ENCODE results near the gene ENOSF1. TPM values are rescaled to one million over a fixed set of nuclear protein-coding genes. Genes with fewer than 3 reads are reported as not detected.

Gene ENOSF1
- total RNA-seq, 2 experiments from 2014 or later = 37.8 to 40.1 TPM

- no peaks in the 10 kb centered on the region for H3K27me3 Mint-ChIP-seq
- ATAC-seq (ENCODE audit: poor library complexity) (no peak), DNase-seq (no peak)
- no peak overlapping the region for H3K27ac Mint-ChIP-seq
- Histone ChIP-seq H3K4me1 (ENCODE audit: insufficient read depth, low read length) (no peaks in the 10 kb centered on the region), H3K9me3 (ENCODE audit: control insufficient read depth in 1 of 2, insufficient read depth in 1 of 2, low read length in 2 of 2) (no peaks in the 10 kb centered on the region), H3K27ac (ENCODE audit: low read depth in 1 of 2, low read length in 2 of 2) (no peak overlapping the region), H3K4me3 (ENCODE audit: low read length) (no peak overlapping the region), H3K36me3 (ENCODE audit: insufficient read depth, low read length) (peaks cover 67% of the 10 kb centered on the region), H3K27me3 (ENCODE audit: control insufficient read depth in 1 of 2, insufficient read depth in 2 of 2, low read length in 2 of 2) (no peaks in the 10 kb centered on the region)
- intact Hi-C loops (cut with DNase I, micrococcal nuclease) = no loop called here
- ChIA-PET CTCF (no interaction called here), POLR2A (no interaction called here)
- H3K36me3 Mint-ChIP-seq (ENCODE audit: low read depth) = peaks cover 81% of the 10 kb centered on the region
- no peak for TF ChIP-seq CTCF (IDR thresholded peaks at IDR 0.05)
- no peak overlapping the region for H3K4me3 Mint-ChIP-seq
- H3K4me1 Mint-ChIP-seq (ENCODE audit: low read depth) = no peaks in the 10 kb centered on the region
- H3K9me3 Mint-ChIP-seq = no peaks in the 10 kb centered on the region
Observed at GRCh38 chr18:675307-675706, 37.1 kb downstream of the ENOSF1 start.

- DNase-seq (no peak), ATAC-seq (ENCODE audit: poor library complexity) (no peak)
- ChIA-PET CTCF (no interaction called here), POLR2A (interaction anchor here (1.2 kb wide), 1 partner anchor 42 kb away, joined by 4 read pairs; no protein-coding TSS in a partner anchor)
- Histone ChIP-seq H3K4me3 (ENCODE audit: low read length) (no peak overlapping the region), H3K27me3 (ENCODE audit: control insufficient read depth in 1 of 2, insufficient read depth in 2 of 2, low read length in 2 of 2) (no peaks in the 10 kb centered on the region), H3K4me1 (ENCODE audit: insufficient read depth, low read length) (no peaks in the 10 kb centered on the region), H3K36me3 (ENCODE audit: insufficient read depth, low read length) (peaks cover 60% of the 10 kb centered on the region), H3K9me3 (ENCODE audit: control insufficient read depth in 1 of 2, insufficient read depth in 1 of 2, low read length in 2 of 2) (no peaks in the 10 kb centered on the region), H3K27ac (ENCODE audit: low read depth in 1 of 2, low read length in 2 of 2) (no peak overlapping the region)
- Mint-ChIP-seq H3K9me3 (no peaks in the 10 kb centered on the region), H3K4me3 (no peak overlapping the region), H3K36me3 (ENCODE audit: low read depth) (peaks cover 80% of the 10 kb centered on the region), H3K27ac (no peak overlapping the region), H3K27me3 (no peaks in the 10 kb centered on the region), H3K4me1 (ENCODE audit: low read depth) (no peaks in the 10 kb centered on the region)
- no peak for TF ChIP-seq CTCF (IDR thresholded peaks at IDR 0.05)
- intact Hi-C loops (cut with DNase I, micrococcal nuclease) = no loop called here
Observed at GRCh38 chr18:673769-674168, 38.7 kb downstream of the ENOSF1 start.

- ATAC-seq (ENCODE audit: poor library complexity) (no peak), DNase-seq (no peak)
- Histone ChIP-seq H3K9me3 (ENCODE audit: control insufficient read depth in 1 of 2, insufficient read depth in 1 of 2, low read length in 2 of 2) (no peaks in the 10 kb centered on the region), H3K4me3 (ENCODE audit: low read length) (no peak overlapping the region), H3K36me3 (ENCODE audit: insufficient read depth, low read length) (peaks cover 57% of the 10 kb centered on the region), H3K27me3 (ENCODE audit: control insufficient read depth in 1 of 2, insufficient read depth in 2 of 2, low read length in 2 of 2) (no peaks in the 10 kb centered on the region), H3K4me1 (ENCODE audit: insufficient read depth, low read length) (no peaks in the 10 kb centered on the region), H3K27ac (ENCODE audit: low read depth in 1 of 2, low read length in 2 of 2) (no peak overlapping the region)
- TF ChIP-seq CTCF (IDR thresholded peaks at IDR 0.05) = no peak
- no peak overlapping the region for H3K27ac Mint-ChIP-seq
- H3K27me3 Mint-ChIP-seq = no peaks in the 10 kb centered on the region
- H3K4me1 Mint-ChIP-seq (ENCODE audit: low read depth) = no peaks in the 10 kb centered on the region
- H3K4me3 Mint-ChIP-seq = no peak overlapping the region
- POLR2A ChIA-PET = interaction anchor here (1.2 kb wide), 1 partner anchor 42 kb away, joined by 4 read pairs; no protein-coding TSS in a partner anchor
- CTCF ChIA-PET = no interaction called here
- peaks cover 83% of the 10 kb centered on the region for H3K36me3 Mint-ChIP-seq (ENCODE audit: low read depth)
- intact Hi-C loops (cut with DNase I, micrococcal nuclease) = no loop called here
- no peaks in the 10 kb centered on the region for H3K9me3 Mint-ChIP-seq
Observed at GRCh38 chr18:673317-673716, 39.1 kb downstream of the ENOSF1 start.
